ENCODE data around the gene NUP153. TPM values are rescaled to one million over a fixed set of nuclear protein-coding genes. Genes with fewer than 3 reads are reported as not detected.
"Not testable (repeated sequence)": the region's sequence is repeated elsewhere in the genome, so short reads cannot be mapped to it uniquely, and the experiment has no call there.

Gene NUP153
- total RNA-seq, 1 donor from 2014 or later, result 34.2 TPM

DNA sequence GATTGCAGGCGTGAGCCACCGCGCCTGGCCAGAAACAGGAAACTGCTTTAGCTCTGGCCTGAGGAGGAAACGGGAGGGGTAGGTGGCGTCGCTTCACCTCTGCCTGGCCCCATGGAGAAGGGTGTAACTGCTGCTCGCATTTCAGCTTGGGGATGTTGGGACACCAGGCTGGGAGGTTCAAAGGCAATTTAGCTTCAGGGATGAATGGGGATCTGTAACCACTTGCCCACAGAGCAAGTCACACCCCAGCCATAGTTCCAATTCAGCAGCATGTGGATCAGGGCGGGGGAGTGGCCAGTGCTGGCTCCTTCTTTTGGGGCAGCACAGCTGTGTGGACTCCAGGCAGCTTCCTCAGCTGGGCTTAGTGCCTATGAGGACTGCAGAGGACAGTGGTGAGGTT is 34.8 kb upstream of the NUP153 start:
- no peak overlapping the region for H3K4me3 Mint-ChIP-seq (ENCODE audit: unreplicated experiment)
- H3K36me3 Mint-ChIP-seq (ENCODE audit: unreplicated experiment), result peaks cover 10% of the 10 kb centered on the region
- no peaks in the 10 kb centered on the region for H3K4me1 Mint-ChIP-seq (ENCODE audit: low read depth, unreplicated experiment)
- H3K27ac Mint-ChIP-seq (ENCODE audit: unreplicated experiment), result no peak overlapping the region
- DNase-seq, result no peak
- TF ChIP-seq, protein P1, sequence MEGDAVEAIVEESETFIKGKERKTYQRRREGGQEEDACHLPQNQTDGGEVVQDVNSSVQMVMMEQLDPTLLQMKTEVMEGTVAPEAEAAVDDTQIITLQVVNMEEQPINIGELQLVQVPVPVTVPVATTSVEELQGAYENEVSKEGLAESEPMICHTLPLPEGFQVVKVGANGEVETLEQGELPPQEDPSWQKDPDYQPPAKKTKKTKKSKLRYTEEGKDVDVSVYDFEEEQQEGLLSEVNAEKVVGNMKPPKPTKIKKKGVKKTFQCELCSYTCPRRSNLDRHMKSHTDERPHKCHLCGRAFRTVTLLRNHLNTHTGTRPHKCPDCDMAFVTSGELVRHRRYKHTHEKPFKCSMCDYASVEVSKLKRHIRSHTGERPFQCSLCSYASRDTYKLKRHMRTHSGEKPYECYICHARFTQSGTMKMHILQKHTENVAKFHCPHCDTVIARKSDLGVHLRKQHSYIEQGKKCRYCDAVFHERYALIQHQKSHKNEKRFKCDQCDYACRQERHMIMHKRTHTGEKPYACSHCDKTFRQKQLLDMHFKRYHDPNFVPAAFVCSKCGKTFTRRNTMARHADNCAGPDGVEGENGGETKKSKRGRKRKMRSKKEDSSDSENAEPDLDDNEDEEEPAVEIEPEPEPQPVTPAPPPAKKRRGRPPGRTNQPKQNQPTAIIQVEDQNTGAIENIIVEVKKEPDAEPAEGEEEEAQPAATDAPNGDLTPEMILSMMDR (IDR thresholded peaks at IDR 0.05; ENCODE audit: partially characterized antibody, unreplicated experiment), result no peak
- peaks cover 12% of the 10 kb centered on the region for H3K9me3 Mint-ChIP-seq (ENCODE audit: unreplicated experiment)
- H3K27me3 Mint-ChIP-seq (ENCODE audit: unreplicated experiment), result peaks cover 5% of the 10 kb centered on the region

DNA sequence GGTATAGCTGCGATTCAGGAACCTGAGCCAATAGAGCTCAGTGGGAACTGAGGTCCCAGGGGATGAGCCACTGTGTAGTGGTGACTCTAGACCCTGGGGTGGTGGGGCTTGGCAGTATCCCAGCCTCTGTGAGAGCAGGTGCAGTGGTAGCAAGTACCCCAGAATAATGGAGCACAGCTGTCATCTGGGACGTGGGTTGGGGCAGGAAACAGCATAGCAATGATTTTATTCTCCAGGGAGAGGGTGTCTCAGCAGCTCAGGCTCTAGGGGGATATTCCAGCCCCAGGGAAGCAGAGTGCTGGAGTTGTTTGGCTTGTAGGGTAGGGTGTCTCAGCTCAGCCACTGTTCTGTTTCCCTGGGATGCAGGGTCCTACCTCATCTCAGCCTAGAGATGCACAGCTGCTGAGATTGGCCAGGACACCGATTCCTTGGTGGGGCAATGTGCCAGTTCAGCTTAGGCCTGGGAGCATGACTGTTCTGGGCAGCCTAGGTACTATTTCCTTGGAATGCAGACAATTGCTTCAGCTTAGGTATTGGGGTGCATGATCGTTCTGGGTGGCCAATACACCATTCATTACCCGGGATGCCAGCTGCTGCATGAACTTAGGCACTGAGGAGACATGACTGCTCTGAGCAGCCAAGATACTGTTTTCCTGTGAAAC is 34.0 kb upstream of the NUP153 start:
- no peak overlapping the region for H3K27ac Mint-ChIP-seq (ENCODE audit: unreplicated experiment)
- peaks cover 4% of the 10 kb centered on the region for H3K27me3 Mint-ChIP-seq (ENCODE audit: unreplicated experiment)
- peaks cover 10% of the 10 kb centered on the region for H3K36me3 Mint-ChIP-seq (ENCODE audit: unreplicated experiment)
- TF ChIP-seq, protein P1 (IDR thresholded peaks at IDR 0.05; ENCODE audit: partially characterized antibody, unreplicated experiment), result no peak
- peaks cover 14% of the 10 kb centered on the region for H3K9me3 Mint-ChIP-seq (ENCODE audit: unreplicated experiment)
- no peak overlapping the region for H3K4me3 Mint-ChIP-seq (ENCODE audit: unreplicated experiment)
- DNase-seq, result no peak
- H3K4me1 Mint-ChIP-seq (ENCODE audit: low read depth, unreplicated experiment), result no peaks in the 10 kb centered on the region

DNA sequence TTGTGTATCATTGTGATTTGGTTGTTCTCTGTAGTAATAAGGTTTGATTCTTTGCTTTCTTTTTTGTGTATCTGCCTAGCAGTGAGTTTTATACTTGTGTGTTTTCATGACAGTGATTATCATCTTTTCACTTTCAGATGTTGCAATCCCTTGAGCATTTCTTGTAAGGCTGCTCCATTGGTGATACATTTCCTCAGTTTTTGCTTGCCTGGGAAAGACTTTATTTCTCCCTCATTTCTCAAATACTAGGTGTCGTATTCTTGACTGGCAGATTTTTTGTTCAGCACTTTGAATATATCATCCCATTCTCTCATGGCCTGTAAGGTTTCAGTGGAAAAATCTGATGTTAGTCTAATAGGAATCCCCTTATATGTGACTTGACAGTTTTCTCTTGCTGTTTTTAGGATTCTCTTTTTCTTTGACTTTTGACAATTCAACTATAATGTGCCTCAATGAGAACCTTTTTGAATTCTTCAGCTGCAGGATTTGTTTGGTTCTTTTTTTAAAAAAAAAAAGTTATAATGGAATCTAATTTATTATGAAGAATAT is 31.1 kb upstream of the NUP153 start:
- peaks cover 10% of the 10 kb centered on the region for H3K36me3 Mint-ChIP-seq (ENCODE audit: unreplicated experiment)
- DNase-seq, result no peak
- TF ChIP-seq, protein P1 (IDR thresholded peaks at IDR 0.05; ENCODE audit: partially characterized antibody, unreplicated experiment), result no peak
- no peaks in the 10 kb centered on the region for H3K27me3 Mint-ChIP-seq (ENCODE audit: unreplicated experiment)
- H3K9me3 Mint-ChIP-seq (ENCODE audit: unreplicated experiment), result peaks cover 11% of the 10 kb centered on the region
- no peak overlapping the region for H3K4me3 Mint-ChIP-seq (ENCODE audit: unreplicated experiment)
- H3K4me1 Mint-ChIP-seq (ENCODE audit: low read depth, unreplicated experiment), result no peaks in the 10 kb centered on the region
- H3K27ac Mint-ChIP-seq (ENCODE audit: unreplicated experiment), result no peak overlapping the region

DNA sequence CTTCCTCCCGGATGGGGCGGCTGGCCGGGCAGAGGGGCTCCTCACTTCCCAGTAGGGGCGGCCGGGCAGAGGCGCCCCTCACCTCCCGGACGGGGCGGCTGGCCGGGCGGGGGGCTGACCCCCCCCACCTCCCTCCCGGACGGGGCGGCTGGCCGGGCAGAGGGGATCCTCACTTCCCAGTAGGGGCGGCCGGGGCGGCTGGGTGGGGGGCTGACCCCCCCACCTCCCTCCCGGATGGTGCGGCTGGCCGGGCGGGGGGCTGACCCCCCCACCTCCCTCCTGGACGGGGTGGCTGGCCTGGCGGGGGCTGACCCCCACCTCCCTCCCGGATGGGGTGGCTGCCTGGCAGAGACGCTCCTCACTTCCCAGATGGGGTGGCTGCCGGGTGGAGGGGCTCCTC is 28.6 kb upstream of the NUP153 start:
- H3K27ac Mint-ChIP-seq (ENCODE audit: unreplicated experiment); H3K27me3 Mint-ChIP-seq (ENCODE audit: unreplicated experiment); DNase-seq; H3K4me1 Mint-ChIP-seq (ENCODE audit: low read depth, unreplicated experiment); H3K4me3 Mint-ChIP-seq (ENCODE audit: unreplicated experiment): not testable (repeated sequence)
- Mint-ChIP-seq H3K36me3 (ENCODE audit: unreplicated experiment) (peaks cover 10% of the 10 kb centered on the region), H3K9me3 (ENCODE audit: unreplicated experiment) (peaks cover 11% of the 10 kb centered on the region)

DNA sequence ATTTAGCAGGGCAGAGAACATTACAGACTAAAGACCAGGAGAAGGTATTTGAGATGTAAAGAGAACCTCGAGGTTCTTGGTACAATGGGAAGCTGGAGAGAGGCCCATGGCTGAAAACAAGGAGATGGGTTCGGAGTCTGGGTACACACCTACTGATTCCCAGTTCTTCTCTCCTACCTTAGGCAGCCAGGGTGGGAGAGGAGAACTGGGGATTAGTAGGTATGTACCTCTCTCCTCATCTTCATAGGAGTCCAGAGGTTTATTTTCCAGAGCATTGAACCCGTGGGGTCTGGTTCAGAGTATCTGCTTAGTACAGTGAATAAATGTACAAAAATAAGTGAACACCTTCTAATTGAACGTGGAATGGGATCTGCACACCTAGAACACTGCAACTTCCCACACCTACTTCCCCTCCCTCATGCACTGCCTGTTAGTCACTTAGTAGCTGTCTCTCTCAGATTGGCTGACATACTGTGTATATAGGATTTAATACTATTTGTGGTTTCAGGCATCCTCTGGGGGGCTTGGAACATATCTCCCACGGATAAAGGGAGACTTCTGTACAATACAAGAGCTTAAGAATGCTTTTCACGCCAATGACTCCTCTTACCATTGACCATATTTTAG is 23.5 kb upstream of the NUP153 start:
- TF ChIP-seq, protein P1 (IDR thresholded peaks at IDR 0.05; ENCODE audit: partially characterized antibody, unreplicated experiment), result no peak
- Mint-ChIP-seq H3K27ac (ENCODE audit: unreplicated experiment) (no peak overlapping the region), H3K4me3 (ENCODE audit: unreplicated experiment) (no peak overlapping the region), H3K36me3 (ENCODE audit: unreplicated experiment) (no peaks in the 10 kb centered on the region), H3K9me3 (ENCODE audit: unreplicated experiment) (peaks cover under 1% of the 10 kb centered on the region), H3K27me3 (ENCODE audit: unreplicated experiment) (peaks cover under 1% of the 10 kb centered on the region), H3K4me1 (ENCODE audit: low read depth, unreplicated experiment) (no peaks in the 10 kb centered on the region)
- no peak for DNase-seq

All from glutamatergic neuron (in vitro differentiated cells).